H9 (cell line): Measurements from ENCODE around the gene FILIP1. TPM values are rescaled to one million over a fixed set of nuclear protein-coding genes. Genes with fewer than 3 reads are reported as not detected.

Experiments
- DNase-seq: peaks from one replicate; pipeline ENCODE4 v3.0.0-alpha.2; 2017
- H2AFZ ChIP-seq: one replicate; pipeline ENCODE4 v1.6.1; 2013; ENCODE audit warnings: mild to moderate bottlenecking, low read length, control low read depth, moderate library complexity
- H2AK5ac ChIP-seq: 2 replicates; pipeline ENCODE4 v1.6.1; 2013; ENCODE audit warnings: low read length, control low read depth, mixed read lengths; ENCODE audit not compliant: insufficient read length
- H2BK120ac ChIP-seq: one replicate; pipeline ENCODE4 v1.6.1; 2013; ENCODE audit warnings: low read depth, mild to moderate bottlenecking, low read length, control low read depth, inconsistent platforms; ENCODE audit not compliant: poor library complexity, severe bottlenecking
- H2BK12ac ChIP-seq: 2 replicates; pipeline ENCODE4 v1.6.1; 2013; ENCODE audit warnings: low read length, control low read depth, mixed read lengths, low read depth; ENCODE audit not compliant: insufficient read length
- H2BK15ac ChIP-seq: 2 replicates; pipeline ENCODE4 v1.6.1; 2013; ENCODE audit warnings: low read depth, low read length, control low read depth
- H2BK20ac ChIP-seq: one replicate; pipeline ENCODE4 v1.6.1; 2013; ENCODE audit warnings: low read depth, mild to moderate bottlenecking, low read length, control low read depth, inconsistent platforms; ENCODE audit not compliant: poor library complexity, severe bottlenecking
- H2BK5ac ChIP-seq: 2 replicates; pipeline ENCODE4 v1.6.1; 2013; ENCODE audit warnings: low read length, control low read depth, mixed read lengths; ENCODE audit not compliant: insufficient read length
- H3K14ac ChIP-seq: 2 replicates; pipeline ENCODE4 v1.6.1; 2013; ENCODE audit warnings: low read length, control low read depth; ENCODE audit not compliant: insufficient read depth
- H3K18ac ChIP-seq: 2 replicates; pipeline ENCODE4 v1.6.1; 2013; ENCODE audit warnings: low read depth, mild to moderate bottlenecking, mixed read lengths, low read length, control low read depth; ENCODE audit not compliant: insufficient read length
- H3K23ac ChIP-seq: 2 replicates; pipeline ENCODE4 v1.6.1; 2013; ENCODE audit warnings: low read length, control low read depth, mixed read lengths, low read depth; ENCODE audit not compliant: insufficient read length
- H3K23me2 ChIP-seq: 2 replicates; pipeline ENCODE4 v1.6.1; 2013; ENCODE audit warnings: low read depth, mild to moderate bottlenecking, mixed read lengths, low read length, control low read depth; ENCODE audit not compliant: insufficient read length, poor library complexity, severe bottlenecking
- H3K27ac ChIP-seq: 2 replicates; pipeline ENCODE4 v1.5.1; 2013; ENCODE audit warnings: low read length, control low read depth, mixed read lengths, low read depth; ENCODE audit not compliant: insufficient read length
- H3K27me3 ChIP-seq: 2 replicates; pipeline ENCODE4 v1.6.1; 2013; ENCODE audit warnings: low read length, control low read depth, inconsistent platforms; ENCODE audit not compliant: insufficient read depth
- H3K4ac ChIP-seq: 2 replicates; pipeline ENCODE4 v1.6.1; 2013; ENCODE audit warnings: low read depth, mild to moderate bottlenecking, control low read depth, inconsistent platforms, low read length, moderate library complexity
- H3K4me1 ChIP-seq: 2 replicates; pipeline ENCODE4 v1.6.1; 2013; ENCODE audit warnings: low read length, control low read depth, inconsistent platforms; ENCODE audit not compliant: insufficient read depth
- H3K4me2 ChIP-seq: 2 replicates; pipeline ENCODE4 v1.6.1; 2013; ENCODE audit warnings: low read length, control low read depth, mixed read lengths; ENCODE audit not compliant: insufficient read length, insufficient read depth
- H3K56ac ChIP-seq: 2 replicates; pipeline ENCODE4 v1.6.1; 2013; ENCODE audit warnings: low read depth, mild to moderate bottlenecking, mixed read lengths, low read length, control low read depth; ENCODE audit not compliant: insufficient read length
- H3K79me1 ChIP-seq: 2 replicates; pipeline ENCODE4 v1.6.1; 2013; ENCODE audit warnings: low read depth, mild to moderate bottlenecking, moderate library complexity, low read length, control low read depth, inconsistent platforms; ENCODE audit not compliant: insufficient read depth, poor library complexity, severe bottlenecking
- H3K79me2 ChIP-seq: 2 replicates; pipeline ENCODE4 v1.6.1; 2013; ENCODE audit warnings: low read length, control low read depth, inconsistent platforms; ENCODE audit not compliant: insufficient read depth
- H3K9ac ChIP-seq: 2 replicates; pipeline ENCODE4 v1.6.1; 2013; ENCODE audit warnings: low read length, control low read depth, mixed read lengths; ENCODE audit not compliant: insufficient read length; ENCODE audit errors: extremely low read depth
- H3K9me3 ChIP-seq: one replicate; pipeline ENCODE4 v1.6.1; 2013; ENCODE audit warnings: low read depth, low read length, inconsistent platforms; ENCODE audit not compliant: control insufficient read depth
- H3T11ph ChIP-seq: one replicate; pipeline ENCODE4 v1.6.1; 2013; ENCODE audit warnings: mild to moderate bottlenecking, low read length, control low read depth, inconsistent platforms
- H4K20me1 ChIP-seq: one replicate; pipeline ENCODE4 v1.6.1; 2013; ENCODE audit not compliant: control insufficient read depth, insufficient read length, insufficient read depth
- H4K5ac ChIP-seq: 2 replicates; pipeline ENCODE4 v1.6.1; 2013; ENCODE audit warnings: low read depth, mild to moderate bottlenecking, mixed read lengths, low read length, control low read depth; ENCODE audit not compliant: insufficient read length
- H4K8ac ChIP-seq: replicated peaks from 2 replicates; pipeline ENCODE4 v1.6.1; 2013; ENCODE audit warnings: low read length, control low read depth, mixed read lengths, low read depth; ENCODE audit not compliant: insufficient read length
- H4K91ac ChIP-seq: 2 replicates; pipeline ENCODE4 v1.6.1; 2013; ENCODE audit warnings: low read depth, mild to moderate bottlenecking, moderate library complexity, mixed read lengths, low read length, control low read depth; ENCODE audit not compliant: insufficient read length
- H3K27ac Mint-ChIP-seq, 3 experiments: 2 replicates in 2 of 3; 3 replicates in 1 of 3; pipeline ENCODE4 v1.8.0; 2020 to 2021; ENCODE audit warnings: mixed read lengths in 3 of 3, mild to moderate bottlenecking in 1 of 3, moderate library complexity in 1 of 3
- H3K27me3 Mint-ChIP-seq: 2 replicates; pipeline ENCODE4 v1.8.0; 2021; ENCODE audit warnings: low read depth, mild to moderate bottlenecking, moderate library complexity, mixed read lengths
- H3K36me3 Mint-ChIP-seq, 3 experiments: 2 replicates in 2 of 3; 3 replicates in 1 of 3; pipeline ENCODE4 v1.8.0; 2020 to 2021; ENCODE audit warnings: low read depth in 3 of 3, mixed read lengths in 3 of 3; ENCODE audit not compliant: insufficient read depth in 1 of 3
- H3K4me1 Mint-ChIP-seq, 2 experiments: 2 replicates each; pipeline ENCODE4 v1.8.0; 2020; ENCODE audit warnings: mixed read lengths in 2 of 2
- H3K4me3 Mint-ChIP-seq, 2 experiments: 2 replicates in 1 of 2; 3 replicates in 1 of 2; pipeline ENCODE4 v1.8.0; 2020 to 2021; ENCODE audit warnings: mild to moderate bottlenecking in 2 of 2, mixed read lengths in 2 of 2, moderate library complexity in 1 of 2
- H3K9me3 Mint-ChIP-seq, 2 experiments: 2 replicates in 1 of 2; 3 replicates in 1 of 2; pipeline ENCODE4 v1.8.0; 2020; ENCODE audit warnings: mild to moderate bottlenecking in 2 of 2, mixed read lengths in 2 of 2, moderate library complexity in 1 of 2
- CTCF ChIP-seq: fragments of 200-600 bp; sonication (generic); conservative IDR thresholded peaks from 3 replicates; pipeline ENCODE4 v1.8.0; 2021; ENCODE audit warnings: antibody characterized with exemption, mild to moderate bottlenecking
- WGBS: extraction: QIAGEN DNeasy Blood & Tissue Kit; methylation state at CpG from one replicate; pipeline ENCODE4 v1.1.7; 2013; ENCODE audit warnings: missing lambda C conversion rate, low lambda C conversion rate, mixed read lengths; ENCODE audit not compliant: insufficient read length; ENCODE audit errors: extremely low coverage; 5-methylcytosine and 5-hydroxymethylcytosine counted together
- total RNA-seq: library from RNA; stranded (reverse); gene quantifications from 2 replicates; pipeline ENCODE4 v1.2.1, GENCODE V29; 2021

FILIP1 gene
- total RNA-seq, 1 experiment from 2014 or later = 10.5 TPM

- no peak overlapping the region for H4K91ac ChIP-seq
- H3K14ac ChIP-seq = no peak overlapping the region
- no peak overlapping the region for H3K18ac ChIP-seq
- H3K27me3 ChIP-seq = no peaks in the 10 kb centered on the region
- no peak overlapping the region for H3K56ac ChIP-seq
- no peaks in the 10 kb centered on the region for H4K20me1 ChIP-seq
- no peaks in the 10 kb centered on the region for H3K4me1 Mint-ChIP-seq
- no peak overlapping the region for H3K27ac ChIP-seq
- H3K4ac ChIP-seq = no peak overlapping the region
- no peak overlapping the region for H3T11ph ChIP-seq
- H2BK20ac ChIP-seq = no peak overlapping the region
- no peak for TF ChIP-seq CTCF
- no peaks in the 10 kb centered on the region for H3K27me3 Mint-ChIP-seq
- H2BK12ac ChIP-seq = no peak overlapping the region
- no peak overlapping the region for H3K27ac Mint-ChIP-seq
- H2AK5ac ChIP-seq = no peak overlapping the region
- H3K4me2 ChIP-seq = no peak overlapping the region
- H3K4me3 Mint-ChIP-seq = no peak overlapping the region
- no peak overlapping the region for H2AFZ ChIP-seq
- H3K23me2 ChIP-seq = no peaks in the 10 kb centered on the region
- no peaks in the 10 kb centered on the region for H3K79me1 ChIP-seq
- DNase-seq = no peak
- no CpG with 5 or more reads among the region's 1 CpG for WGBS
- H2BK15ac ChIP-seq = no peak overlapping the region
- H3K9me3 ChIP-seq = no peaks in the 10 kb centered on the region
- H4K5ac ChIP-seq = no peak overlapping the region
- no peak overlapping the region for H2BK120ac ChIP-seq
- no peak overlapping the region for H3K23ac ChIP-seq
- no peak overlapping the region for H4K8ac ChIP-seq
- no peaks in the 10 kb centered on the region for H3K4me1 ChIP-seq
- peaks cover 0 to 4% (median 0%) of the 10 kb centered on the region in 3 experiments; a peak in 1 of 7 replicates for H3K36me3 Mint-ChIP-seq
- peaks cover 4 to 9% of the 10 kb centered on the region in 2 experiments; a peak in 4 of 5 replicates for H3K9me3 Mint-ChIP-seq
- no peak overlapping the region for H2BK5ac ChIP-seq
- no peaks in the 10 kb centered on the region for H3K79me2 ChIP-seq
- H3K9ac ChIP-seq = no peak overlapping the region
These were observed 55.6 kb downstream of the FILIP1 start for GRCh38 chr6:75438013-75438431.
